HG03196 (cell line): ENCODE data around the gene MIAT.
"Not testable (repeated sequence)": the region's sequence is repeated elsewhere in the genome, so short reads cannot be mapped to it uniquely, and the experiment has no call there.

Experiments used
- ATAC-seq: cut with Tn5 transposase; IDR thresholded peaks from one replicate; pipeline ENCODE4 v1.9.1; 2021; ENCODE audit not compliant: unreplicated experiment

The MIAT gene

GRCh38 chr22:26691377-26691716, 34.0 kb downstream of the MIAT start:
- ATAC-seq = no peak

DNA sequence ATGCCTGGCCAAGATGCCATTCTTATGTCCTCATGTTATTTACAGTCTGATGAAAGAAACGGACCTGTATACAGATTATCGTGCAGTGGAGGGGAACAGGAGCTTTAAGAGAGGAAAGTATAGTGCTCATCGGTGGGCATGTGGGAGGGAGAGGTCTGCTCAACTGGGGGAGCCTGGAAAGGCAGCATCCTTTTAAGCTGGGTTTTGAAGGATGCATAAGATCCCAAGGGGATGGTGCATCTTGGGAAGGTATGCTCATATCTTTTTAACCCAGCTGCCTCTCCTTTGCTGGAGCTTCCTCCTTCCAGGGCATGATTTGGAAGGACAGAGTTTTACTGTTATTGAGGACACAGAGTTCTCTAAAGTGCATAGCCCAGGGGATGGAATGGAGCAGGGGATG, 34.8 kb downstream of the MIAT start:
- no peak for ATAC-seq

DNA sequence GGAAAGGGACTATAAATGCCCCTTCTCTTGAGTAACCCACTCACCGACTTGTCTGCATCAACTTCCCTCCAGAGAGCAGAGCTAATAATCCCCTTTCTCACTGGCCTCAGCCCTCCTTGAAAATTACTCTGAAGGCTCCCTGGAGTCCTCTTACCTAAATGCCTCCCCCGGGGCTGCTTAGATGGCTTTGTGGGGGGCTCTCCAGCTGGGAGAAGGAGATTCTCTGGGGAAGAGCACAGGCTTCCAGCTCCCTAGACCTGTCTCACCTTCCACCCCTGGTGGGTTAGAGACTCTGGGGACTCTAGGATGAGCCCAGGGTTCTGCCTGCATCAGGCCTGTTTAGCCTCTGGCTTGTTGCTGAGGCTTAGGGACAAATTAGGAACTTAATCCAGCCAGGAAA, 39.8 kb downstream of the MIAT start:
- no peak for ATAC-seq

DNA sequence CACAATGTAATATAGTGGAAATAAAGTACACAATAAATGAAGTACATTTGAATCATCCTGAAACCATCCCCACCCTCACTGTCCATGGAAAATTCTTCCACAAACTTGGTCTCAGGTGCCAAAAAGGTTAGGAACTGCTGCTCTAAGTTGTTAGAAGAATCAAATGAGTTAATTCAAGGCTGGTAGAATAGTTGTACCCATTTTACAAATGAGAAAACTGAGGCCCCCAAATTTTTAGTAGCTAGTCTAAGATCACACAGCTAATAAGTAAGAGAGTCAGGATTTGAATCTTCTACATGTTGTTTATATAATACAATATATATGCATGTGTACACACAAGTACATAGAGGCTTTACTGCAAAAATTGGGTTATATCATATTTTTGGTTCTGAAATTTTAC, 43.1 kb downstream of the MIAT start:
- ATAC-seq = no peak

GRCh38 chr22:26700886-26701285, 43.5 kb downstream of the MIAT start:
- no peak for ATAC-seq

GRCh38 chr22:26701323-26701722, 43.9 kb downstream of the MIAT start:
- no peak for ATAC-seq

DNA sequence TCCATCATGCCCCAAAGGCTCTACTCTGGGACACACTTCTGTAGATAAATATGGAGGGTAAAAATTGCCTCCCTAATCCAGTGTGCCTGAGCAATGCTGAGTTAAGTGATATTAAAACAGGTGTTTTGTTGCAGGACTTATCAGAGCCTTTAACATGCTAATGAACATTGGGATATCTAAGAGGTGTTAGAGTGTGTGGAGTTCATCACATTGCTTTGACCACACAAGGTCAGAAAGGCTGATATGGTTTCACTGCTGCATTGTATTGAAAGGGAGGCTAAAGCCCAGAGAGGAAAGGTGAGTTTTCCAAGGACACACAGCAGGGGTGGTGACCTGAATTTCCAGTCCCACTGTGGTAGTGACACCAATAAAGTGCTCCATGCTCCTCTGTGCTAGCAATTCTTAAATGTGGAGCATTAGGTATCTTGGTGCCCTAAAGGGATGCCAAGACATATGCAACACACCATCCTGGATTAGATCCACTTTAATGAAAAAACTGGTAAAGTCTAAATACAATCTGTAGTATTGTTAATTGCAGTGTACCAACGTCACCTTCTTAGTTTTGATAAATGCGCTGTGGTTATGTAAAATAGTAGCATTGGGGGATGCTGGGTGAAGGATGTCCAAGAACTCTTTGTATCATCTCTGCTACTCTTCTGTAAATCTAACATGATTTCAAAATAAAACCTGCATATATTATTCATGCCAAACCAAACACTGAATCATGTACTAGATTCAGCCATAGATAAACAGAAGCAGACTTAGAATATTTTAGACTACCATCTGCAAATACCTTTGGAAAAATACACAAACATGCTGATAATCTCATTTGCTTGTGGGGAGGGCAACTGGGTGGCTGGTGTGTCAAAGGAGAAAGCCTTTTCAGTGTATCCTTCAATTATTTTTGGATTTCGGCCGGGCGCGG, 45.8 kb downstream of the MIAT start:
- no peak for ATAC-seq

GRCh38 chr22:26705379-26705778, 48.0 kb downstream of the MIAT start:
- not testable (repeated sequence) for ATAC-seq

- ATAC-seq = no peak
Observed at GRCh38 chr22:26707090-26707489, 49.7 kb downstream of the MIAT start.

DNA sequence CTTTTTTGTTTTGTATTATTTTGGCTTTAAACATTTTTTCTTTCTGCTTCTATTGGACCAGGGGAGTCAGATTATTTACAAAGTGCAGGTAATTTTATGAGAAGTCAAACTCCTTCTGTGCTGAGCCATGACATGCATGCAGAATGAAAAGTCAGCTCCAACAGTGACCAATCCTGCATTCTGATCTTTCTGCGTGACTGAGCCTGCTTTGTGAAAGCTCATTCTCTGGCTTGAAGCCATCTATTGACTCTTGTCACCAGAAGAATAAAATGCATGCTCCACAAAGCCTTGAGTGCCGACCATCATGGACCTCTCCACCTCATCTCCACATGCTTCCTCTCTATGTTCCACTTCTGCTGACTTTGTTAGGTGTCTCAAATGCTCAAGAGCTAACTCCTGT, 50.2 kb downstream of the MIAT start:
- ATAC-seq = no peak

GRCh38 chr22:26708256-26709009, 51.0 kb downstream of the MIAT start:
- no peak for ATAC-seq

GRCh38 chr22:26709617-26710390, 52.4 kb downstream of the MIAT start:
- no peak for ATAC-seq

DNA sequence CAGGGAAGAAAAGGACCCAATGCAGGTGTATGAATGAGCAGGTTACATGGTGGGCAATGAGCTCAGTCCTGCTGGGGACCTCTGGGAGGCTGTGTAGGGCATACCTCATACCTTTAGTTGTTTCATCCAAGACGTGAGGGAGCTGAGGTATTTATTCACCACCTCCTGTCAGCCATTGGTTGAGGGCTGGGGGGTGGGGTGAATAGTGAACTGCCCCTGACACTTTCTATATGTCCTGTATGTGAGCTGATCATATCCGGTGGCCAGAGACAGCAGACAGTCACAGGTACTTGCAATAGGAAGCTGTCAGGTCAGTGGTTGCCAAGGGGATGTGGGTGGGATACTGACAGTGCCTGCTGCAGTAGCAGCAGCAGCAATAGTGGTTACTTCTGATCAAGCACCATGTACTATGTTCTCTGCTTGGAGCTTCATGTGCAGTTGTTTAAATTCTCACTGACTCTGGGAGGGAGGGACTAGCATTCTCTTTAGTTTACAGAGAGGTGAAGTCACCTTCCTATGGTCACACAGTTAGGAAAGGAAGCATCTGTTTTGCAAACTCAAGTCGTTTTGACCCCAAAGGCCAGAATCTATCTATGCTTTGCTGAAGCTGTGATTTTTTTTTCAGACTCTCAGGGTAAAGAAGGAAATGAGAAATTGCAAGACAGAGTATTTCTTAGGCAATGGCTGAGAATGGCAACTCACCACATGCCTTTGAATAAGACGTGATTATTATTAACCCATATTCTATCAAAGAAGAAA, 54.0 kb downstream of the MIAT start:
- ATAC-seq = no peak

DNA sequence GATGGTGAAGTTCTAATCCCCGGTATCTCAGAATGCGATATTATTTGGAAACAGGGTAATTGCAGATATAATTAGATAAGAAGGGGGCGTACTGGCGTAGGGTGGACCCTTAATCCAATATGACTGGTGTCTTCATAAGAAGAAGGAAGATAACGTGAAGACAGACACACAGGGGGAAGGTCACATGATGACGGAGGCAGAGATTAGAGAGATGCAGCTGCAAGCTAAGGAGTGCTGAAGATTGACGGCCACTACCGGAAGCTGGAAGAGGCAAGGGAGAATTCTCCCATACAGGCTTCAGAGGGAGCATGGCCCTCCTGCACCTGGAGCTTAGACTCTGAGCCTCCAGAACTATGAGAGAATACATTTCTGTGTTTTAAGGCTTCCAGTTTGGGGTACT, 54.8 kb downstream of the MIAT start:
- no peak for ATAC-seq

GRCh38 chr22:26713823-26714449, 56.5 kb downstream of the MIAT start:
- ATAC-seq = no peak

GRCh38 chr22:26714971-26715370, 57.6 kb downstream of the MIAT start:
- ATAC-seq = no peak

DNA sequence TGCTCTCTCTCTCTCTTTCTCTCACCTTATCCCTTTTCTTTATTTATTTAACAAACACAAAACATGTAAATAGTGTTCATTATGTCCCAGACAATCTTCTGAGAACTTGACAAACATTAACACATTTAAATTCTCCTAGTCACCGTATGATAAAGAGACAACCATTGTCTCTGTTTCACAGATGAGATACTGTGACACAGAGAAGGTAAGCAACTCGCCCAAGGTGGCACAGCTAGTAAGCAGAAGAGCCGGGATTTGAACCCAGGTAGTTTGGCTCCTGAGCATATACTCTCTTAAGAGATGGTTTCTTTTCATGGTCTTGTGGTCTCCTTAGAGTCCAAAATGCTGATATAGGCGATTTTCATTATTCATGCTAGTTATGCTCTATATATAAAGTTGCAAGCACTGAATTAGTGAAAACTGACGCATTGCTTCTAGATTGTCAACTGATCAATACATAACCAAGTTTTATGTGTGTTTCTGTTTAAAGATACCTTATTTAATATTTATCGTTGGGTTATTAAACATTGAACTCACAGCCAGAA, 58.1 kb downstream of the MIAT start:
- ATAC-seq = no peak

- ATAC-seq = no peak
Observed at GRCh38 chr22:26718488-26718887, 61.1 kb downstream of the MIAT start.

GRCh38 chr22:26718905-26719304, 61.5 kb downstream of the MIAT start:
- ATAC-seq = no peak

DNA sequence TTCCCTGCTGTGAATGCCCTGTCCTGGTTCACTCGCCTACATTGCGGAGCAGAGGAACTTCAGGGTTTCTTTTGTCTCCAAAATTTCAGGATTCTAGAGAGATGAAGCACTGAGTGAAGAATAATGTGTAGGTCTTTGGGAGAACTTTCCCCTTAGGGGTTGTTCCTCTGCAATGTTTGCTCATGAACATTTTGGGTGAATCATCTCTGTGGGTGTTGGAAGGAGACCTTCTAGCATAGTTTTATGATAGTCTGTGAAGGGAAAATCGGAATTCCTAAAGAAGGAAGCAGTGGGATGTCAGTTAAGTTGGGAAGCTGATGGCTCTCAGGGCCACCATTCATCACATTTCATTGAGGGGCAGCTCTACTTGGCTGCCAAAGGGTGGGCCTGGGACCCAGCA, 64.8 kb downstream of the MIAT start:
- ATAC-seq = no peak
